HepG2 (cell line): ENCODE results near the gene MYO7B. TPM values are rescaled to one million over a fixed set of nuclear protein-coding genes. Genes with fewer than 3 reads are reported as not detected.

Source experiments
- ATAC-seq: fragments of 200-7000 bp; cut with Tn5 transposase; 3 replicates; pipeline ENCODE4 v1.9.1; 2020; ENCODE audit warnings: mild to moderate bottlenecking, moderate library complexity
- BruUV-seq: library from RNA; stranded (reverse); fragments of 400-500 nt; replicated peaks from 2 replicates; lab custom pipeline; 2021; lab: Mats Ljungman, UMichigan
- CTCF ChIA-PET: fragments of 300-600 bp; formaldehyde crosslinking; extraction: SDS; loops from one replicate; lab custom pipeline; 2021; ENCODE audit warnings: low total read pairs, inconsistent platforms, low intra/inter-chr PET ratio; lab: Yijun Ruan, JAX
- POLR2A ChIA-PET: fragments of 350-600 bp; sonication (Branson Sonifier 250); formaldehyde crosslinking; loops from one replicate; lab custom pipeline; 2020; ENCODE audit warnings: antibody characterized with exemption, inconsistent platforms; lab: Yijun Ruan, JAX
- DNase-seq: peaks from one replicate; pipeline ENCODE4 v3.0.0-alpha.2; 2015; ENCODE audit warnings: low spot score
- FAIRE-seq: peaks from 3 replicates; lab custom pipeline; 2011; peaks lifted over from hg19 to GRCh38; lab: Jason Lieb, UNC
- H2AFZ ChIP-seq: one replicate; pipeline ENCODE4 v1.6.1; 2011; ENCODE audit warnings: low read length, inconsistent platforms
- H3K27ac ChIP-seq: fragments of 300-600 bp; 3 replicates; pipeline ENCODE4 v1.8.0; 2011; ENCODE audit warnings: mixed run types, mild to moderate bottlenecking, mixed read lengths, low read length, inconsistent platforms; ENCODE audit not compliant: insufficient read depth; ENCODE audit errors: extremely low read length
- H3K27me3 ChIP-seq, 2 experiments: fragments of 200-600 bp in 1 of 2; 2 replicates in 1 of 2; 3 replicates in 1 of 2; pipeline versions ENCODE4 v1.6.0 to v1.8.0; 2011; ENCODE audit warnings: low read length in 2 of 2, mild to moderate bottlenecking in 2 of 2, moderate library complexity in 2 of 2, inconsistent platforms in 1 of 2; ENCODE audit not compliant: insufficient read depth in 2 of 2, control insufficient read depth in 1 of 2
- H3K36me3 ChIP-seq, 2 experiments: fragments of 200-600 bp in 1 of 2; replicated peaks in 1 of 2; 2 replicates in 1 of 2; 3 replicates in 1 of 2; pipeline versions ENCODE4 v1.5.1 to v1.8.0; 2011; ENCODE audit warnings: low read length in 2 of 2, inconsistent platforms in 1 of 2; ENCODE audit not compliant: insufficient read depth in 2 of 2, control insufficient read depth in 1 of 2
- H3K4me1 ChIP-seq: 2 replicates; pipeline ENCODE4 v1.5.1; 2012; ENCODE audit warnings: low read length, inconsistent platforms; ENCODE audit not compliant: insufficient read depth
- H3K4me2 ChIP-seq: 2 replicates; pipeline ENCODE4 v1.6.0; 2011; ENCODE audit warnings: low read depth, low read length, inconsistent platforms
- H3K4me3 ChIP-seq, 3 experiments: fragments of 200-600 bp in 1 of 3; sonication (generic), shearing (Covaris generic) in 1 of 3; replicated peaks in 1 of 3; 2 replicates each; pipeline ENCODE4 v1.5.1; 2011 to 2016; ENCODE audit warnings: low read length in 3 of 3, inconsistent platforms in 2 of 3, low read depth in 2 of 3, mild to moderate bottlenecking in 2 of 3, control low read depth in 1 of 3, mixed read lengths in 1 of 3; ENCODE audit not compliant: insufficient read depth in 1 of 3
- H3K79me2 ChIP-seq: one replicate; pipeline ENCODE4 v1.6.1; 2011; ENCODE audit warnings: low read length, inconsistent platforms; ENCODE audit not compliant: insufficient read depth
- H3K9ac ChIP-seq: 2 replicates; pipeline ENCODE4 v1.6.0; 2011; ENCODE audit warnings: mild to moderate bottlenecking, low read depth, low read length, inconsistent platforms; ENCODE audit not compliant: insufficient read depth
- H3K9me3 ChIP-seq: 2 replicates; pipeline ENCODE4 v1.5.1; 2012; ENCODE audit warnings: mild to moderate bottlenecking, low read length
- H4K20me1 ChIP-seq: 2 replicates; pipeline ENCODE4 v1.6.0; 2011; ENCODE audit warnings: inconsistent platforms, mild to moderate bottlenecking, low read length, moderate library complexity; ENCODE audit not compliant: insufficient read depth
- ARNT ChIP-seq: fragments of 450-650 bp; IDR thresholded peaks from 2 replicates; pipeline ENCODE4 v1.6.1; 2017
- IKZF1 ChIP-seq: fragments of 450-650 bp; IDR thresholded peaks from 2 replicates; pipeline ENCODE4 v1.7.1; 2016
- KLF13 ChIP-seq: sonication (generic); formaldehyde crosslinking; IDR thresholded peaks from 2 replicates; pipeline ENCODE4 v1.4.0; 2020; ENCODE audit warnings: mild to moderate bottlenecking, missing genetic modification reagents
- POLR2A ChIP-seq, 2 experiments: IDR thresholded peaks; 2 replicates each; pipeline ENCODE4 v1.6.1; 2011; ENCODE audit warnings: low read depth in 2 of 2, low read length in 2 of 2, mild to moderate bottlenecking in 1 of 2, moderate library complexity in 1 of 2; ENCODE audit not compliant: insufficient read depth in 1 of 2
- TGIF2 ChIP-seq: IDR thresholded peaks from 2 replicates; pipeline ENCODE4 v1.6.1; 2016; ENCODE audit warnings: control low read depth, missing compliant biosample characterization
- ZBTB38 ChIP-seq: sonication (generic); formaldehyde crosslinking; IDR thresholded peaks from 2 replicates; pipeline ENCODE4 v1.5.1; 2020; ENCODE audit warnings: mild to moderate bottlenecking, missing genetic modification reagents
- ZMYM2 ChIP-seq: sonication (generic); formaldehyde crosslinking; IDR thresholded peaks from 2 replicates; pipeline ENCODE4 v1.8.0; 2022; ENCODE audit warnings: mild to moderate bottlenecking, missing genetic modification reagents
- ZNF598 ChIP-seq: sonication (generic); formaldehyde crosslinking; IDR thresholded peaks from 2 replicates; pipeline ENCODE4 v1.5.1; 2020; ENCODE audit warnings: mild to moderate bottlenecking, missing genetic modification reagents, borderline replicate concordance
- ZNF616 ChIP-seq: sonication (generic); formaldehyde crosslinking; IDR thresholded peaks from 2 replicates; pipeline ENCODE4 v1.5.0; 2020; ENCODE audit warnings: low read depth, mild to moderate bottlenecking, missing genetic modification reagents
- ZNF7 ChIP-seq: IDR thresholded peaks from 2 replicates; pipeline ENCODE4 v1.6.1; 2016; ENCODE audit warnings: missing biosample characterization, missing genetic modification reagents
- ZNF747 ChIP-seq: sonication (generic); formaldehyde crosslinking; IDR thresholded peaks from 2 replicates; pipeline ENCODE4 v1.8.1; 2023; ENCODE audit warnings: missing genetic modification reagents, mild to moderate bottlenecking, borderline replicate concordance
- ZZZ3 ChIP-seq: sonication (generic); formaldehyde crosslinking; IDR thresholded peaks from 2 replicates; pipeline ENCODE4 v1.4.0; 2020; ENCODE audit warnings: missing genetic modification reagents, mild to moderate bottlenecking, borderline replicate concordance
- WGBS: methylation state at CpG from one replicate; pipeline ENCODE4 v1.1.6; 2017; ENCODE audit warnings: low lambda C conversion rate; 5-methylcytosine and 5-hydroxymethylcytosine counted together
- in situ Hi-C: cut with HindIII; loops from 2 replicates; pipeline ENCODE4 v1.10.0; 2017; ENCODE audit warnings: low pct_unique_long_range_greater_than_20kb; ENCODE audit not compliant: extremely low pct_ligation_motif_present
- intact Hi-C: fragments of 100-400 bp; cut with micrococcal nuclease; formaldehyde crosslinking; loops from one replicate; pipeline ENCODE4 v1.10.0; 2022; ENCODE audit not compliant: unreplicated experiment
- polyA plus RNA-seq, 8 experiments: library from polyadenylated mRNA; depleted of rRNA in 3 of 8; stranded (reverse) in 7 of 8; unstranded in 1 of 8; fragments of >200 nt; fragmentation: Illumina TruSeq in 4 of 8; extraction: Trizol in 4 of 8; gene quantifications; 2 replicates each; pipeline versions ENCODE4 v1.2.1 to v1.2.3, GENCODE V29; 2011 to 2016; ENCODE audit warnings: low read depth in 4 of 8, missing spikeins in 1 of 8, mixed read lengths in 1 of 8; ENCODE audit not compliant: insufficient read depth in 1 of 8
- total RNA-seq, 5 experiments: library from RNA; depleted of rRNA; stranded (reverse); fragments of >200 nt; fragmentation: Illumina TruSeq; extraction: Trizol; gene quantifications; 2 replicates each; pipeline ENCODE4 v1.2.3, GENCODE V29; 2016; ENCODE audit warnings: low read depth in 1 of 5
- TF ChIP-seq, protein P1 (sequence below): fragments of 450-650 bp; IDR thresholded peaks from 2 replicates; pipeline ENCODE4 v1.6.1; 2017
- TF ChIP-seq, protein P2 (sequence below): sonication (generic); formaldehyde crosslinking; IDR thresholded peaks from 2 replicates; pipeline ENCODE4 v1.5.0; 2020; ENCODE audit warnings: mild to moderate bottlenecking, missing genetic modification reagents

MYO7B gene
- total and polyA plus RNA-seq, 2 of the 13 experiments (the other 11 are each of a cell fraction or from before 2014, with no cell fraction given) = not detected

DNA sequence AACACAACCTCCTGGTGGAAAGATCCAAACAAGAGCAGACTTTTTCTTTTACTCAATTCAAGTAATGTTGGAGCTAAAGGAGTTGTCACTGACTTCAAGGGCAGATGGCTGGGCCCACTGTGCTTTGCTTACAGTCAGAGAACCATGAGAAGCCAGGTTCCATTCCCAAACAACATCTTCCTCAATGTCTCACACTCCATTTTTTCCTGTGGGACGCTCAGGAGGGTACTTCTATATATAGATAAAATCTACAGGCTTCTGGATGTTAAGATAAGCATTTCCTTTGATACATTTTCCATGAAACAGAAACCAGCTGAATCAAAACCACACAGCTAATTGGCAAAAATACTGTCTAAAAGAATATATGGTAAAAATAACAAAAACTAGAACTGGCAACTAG, 23.6 kb upstream of the MYO7B start:
- in situ Hi-C loops = no loop called here
- peak overlapping the region; percentile 4; the same call in 1 of the 2 replicates for H3K4me2 ChIP-seq
- H3K9me3 ChIP-seq = no peaks in the 10 kb centered on the region
- H3K4me3 ChIP-seq = no peak overlapping the region
- H3K9ac ChIP-seq = no peak overlapping the region
- peaks cover 60% of the 10 kb centered on the region for H3K4me1 ChIP-seq
- ATAC-seq (no peak), FAIRE-seq (no peak), DNase-seq (no peak)
- peaks cover 12 to 44% of the 10 kb centered on the region in 2 experiments for H3K36me3 ChIP-seq
- BruUV-seq = no TSS peak
- no peak overlapping the region for H2AFZ ChIP-seq
- POLR2A ChIA-PET = interaction anchor here (7.1 kb wide), 1 partner anchor 14 kb away, joined by 41 read pairs; the partner anchor contains the start of gene IWS1
- H3K27ac ChIP-seq = peak overlapping the region; percentile 60
- H4K20me1 ChIP-seq = peaks cover 54% of the 10 kb centered on the region
- H3K79me2 ChIP-seq = peaks cover 96% of the 10 kb centered on the region
- intact Hi-C loops = loop anchor here (2.0 kb wide), 1 partner anchor 15 kb away; the partner anchor contains the start of gene IWS1
- TF ChIP-seq, protein P1, sequence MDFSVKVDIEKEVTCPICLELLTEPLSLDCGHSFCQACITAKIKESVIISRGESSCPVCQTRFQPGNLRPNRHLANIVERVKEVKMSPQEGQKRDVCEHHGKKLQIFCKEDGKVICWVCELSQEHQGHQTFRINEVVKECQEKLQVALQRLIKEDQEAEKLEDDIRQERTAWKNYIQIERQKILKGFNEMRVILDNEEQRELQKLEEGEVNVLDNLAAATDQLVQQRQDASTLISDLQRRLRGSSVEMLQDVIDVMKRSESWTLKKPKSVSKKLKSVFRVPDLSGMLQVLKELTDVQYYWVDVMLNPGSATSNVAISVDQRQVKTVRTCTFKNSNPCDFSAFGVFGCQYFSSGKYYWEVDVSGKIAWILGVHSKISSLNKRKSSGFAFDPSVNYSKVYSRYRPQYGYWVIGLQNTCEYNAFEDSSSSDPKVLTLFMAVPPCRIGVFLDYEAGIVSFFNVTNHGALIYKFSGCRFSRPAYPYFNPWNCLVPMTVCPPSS = no peak
- TF ChIP-seq POLR2A (IDR thresholded peaks at IDR 0.05; ENCODE audit: insufficient read depth in 1 of 2, low read depth in 2 of 2, low read length in 2 of 2) = no peak
- TF ChIP-seq ZNF747 = no peak
- no peak for TF ChIP-seq KLF13
- TF ChIP-seq ZNF7 = no peak
- TF ChIP-seq ZMYM2 (CRISPR knock-in tag) = no peak
- no peak for TF ChIP-seq TGIF2 (CRISPR knock-in tag)
- no peak for TF ChIP-seq ZNF598 (CRISPR knock-in tag)
- no peak for TF ChIP-seq ARNT
- no peak for TF ChIP-seq ZNF616
- no peak for TF ChIP-seq ZZZ3
- no peak for TF ChIP-seq IKZF1
- no peak for TF ChIP-seq ZBTB38 (CRISPR knock-in tag)
- TF ChIP-seq, protein P2, sequence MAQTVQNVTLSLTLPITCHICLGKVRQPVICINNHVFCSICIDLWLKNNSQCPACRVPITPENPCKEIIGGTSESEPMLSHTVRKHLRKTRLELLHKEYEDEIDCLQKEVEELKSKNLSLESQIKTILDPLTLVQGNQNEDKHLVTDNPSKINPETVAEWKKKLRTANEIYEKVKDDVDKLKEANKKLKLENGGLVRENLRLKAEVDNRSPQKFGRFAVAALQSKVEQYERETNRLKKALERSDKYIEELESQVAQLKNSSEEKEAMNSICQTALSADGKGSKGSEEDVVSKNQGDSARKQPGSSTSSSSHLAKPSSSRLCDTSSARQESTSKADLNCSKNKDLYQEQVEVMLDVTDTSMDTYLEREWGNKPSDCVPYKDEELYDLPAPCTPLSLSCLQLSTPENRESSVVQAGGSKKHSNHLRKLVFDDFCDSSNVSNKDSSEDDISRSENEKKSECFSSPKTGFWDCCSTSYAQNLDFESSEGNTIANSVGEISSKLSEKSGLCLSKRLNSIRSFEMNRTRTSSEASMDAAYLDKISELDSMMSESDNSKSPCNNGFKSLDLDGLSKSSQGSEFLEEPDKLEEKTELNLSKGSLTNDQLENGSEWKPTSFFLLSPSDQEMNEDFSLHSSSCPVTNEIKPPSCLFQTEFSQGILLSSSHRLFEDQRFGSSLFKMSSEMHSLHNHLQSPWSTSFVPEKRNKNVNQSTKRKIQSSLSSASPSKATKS = no peak
- TF ChIP-seq, all 625 proteins: peak for 0
- H3K27me3 ChIP-seq = no peaks in the 10 kb centered on the region
- CTCF ChIA-PET = no interaction called here
- WGBS = 95% methylated on average over 1 of the region's 1 CpG
